Renal cortex interstitium (tissue), 11 donors: ENCODE results near the gene RARA. TPM values are rescaled to one million over a fixed set of nuclear protein-coding genes. Genes with fewer than 3 reads are reported as not detected.
A peak's percentile ranks its signal among the peaks of the same experiment; 100 is the strongest.
"Not testable (repeated sequence)": the region's sequence is repeated elsewhere in the genome, so short reads cannot be mapped to it uniquely, and the experiment has no call there.

Source experiments
- DNase-seq, 11 donors: peaks; one replicate each; pipeline ENCODE4 v3.0.0-alpha.2; 2013; ENCODE audit warnings: low read depth in 9 of 11, low spot score in 4 of 11; ENCODE audit errors: extremely low read depth in 1 of 11
- polyA plus RNA-seq, 3 donors: library from polyadenylated mRNA; unstranded; fragments of 120-200 nt; gene quantifications; one replicate each; pipeline ENCODE4 v1.2.1, GENCODE V29; 2013; ENCODE audit not compliant: insufficient read length in 3 of 3

Gene RARA
- polyA plus RNA-seq, 3 donors: 37.9 to 41.5 (median 41.0) TPM

GRCh38 chr17:40362696-40363110 lies 53.7 kb downstream of the RARA start:
- peak in 1 of 11 donors; percentile 57 for DNase-seq

- no peak for DNase-seq
Observed at GRCh38 chr17:40363111-40363827, 54.3 kb downstream of the RARA start.

GRCh38 chr17:40364121-40364861 lies 55.3 kb downstream of the RARA start, which contains the start of gene GJD3:
Gene GJD3 (minus strand): TSS chr17:40364737. CDS start chr17:40363815, 922 bp downstream.
- no peak for DNase-seq

GRCh38 chr17:40364906-40365305 lies 55.9 kb downstream of the RARA start:
- no peak for DNase-seq

GRCh38 chr17:40366076-40366860 lies 57.3 kb downstream of the RARA start:
- DNase-seq: no peak

- DNase-seq: no peak
Observed at GRCh38 chr17:40366861-40367518, 58.0 kb downstream of the RARA start.

GRCh38 chr17:40367728-40368127 lies 58.7 kb downstream of the RARA start:
- not testable (repeated sequence) for DNase-seq

GRCh38 chr17:40369923-40370322 lies 60.9 kb downstream of the RARA start:
- DNase-seq: no peak

- DNase-seq: no peak
Observed at GRCh38 chr17:40371261-40371929, 62.4 kb downstream of the RARA start.

GRCh38 chr17:40372031-40372430 lies 63.1 kb downstream of the RARA start:
- no peak for DNase-seq

- not testable (repeated sequence) for DNase-seq
Observed at GRCh38 chr17:40372644-40373043, 63.7 kb downstream of the RARA start.

- no peak for DNase-seq
Observed at GRCh38 chr17:40373324-40373723, 64.3 kb downstream of the RARA start.

- no peak for DNase-seq
Observed at GRCh38 chr17:40373999-40374398, 65.0 kb downstream of the RARA start.

GRCh38 chr17:40374821-40375498 lies 66.0 kb downstream of the RARA start:
- no peak for DNase-seq

- DNase-seq: not testable (repeated sequence)
Observed at GRCh38 chr17:40375786-40376185, 66.8 kb downstream of the RARA start.

- DNase-seq: not testable (repeated sequence)
Observed at GRCh38 chr17:40376541-40376940, 67.6 kb downstream of the RARA start.

- no peak for DNase-seq
Observed at GRCh38 chr17:40377832-40378231, 68.9 kb downstream of the RARA start.

- no peak for DNase-seq
Observed at GRCh38 chr17:40378966-40379365, 70.0 kb downstream of the RARA start.
